SH-SY5Y (cell line): ENCODE results near the gene SCYGR4.

Experiments
- GATA2 ChIP-seq: IDR thresholded peaks from 2 replicates; pipeline ENCODE4 v1.6.1; 2011; ENCODE audit warnings: mild to moderate bottlenecking, low read depth, low read length
- GATA3 ChIP-seq: IDR thresholded peaks from 2 replicates; pipeline ENCODE4 v1.6.1; 2011; ENCODE audit warnings: low read depth, mild to moderate bottlenecking, low read length, moderate library complexity

DNA sequence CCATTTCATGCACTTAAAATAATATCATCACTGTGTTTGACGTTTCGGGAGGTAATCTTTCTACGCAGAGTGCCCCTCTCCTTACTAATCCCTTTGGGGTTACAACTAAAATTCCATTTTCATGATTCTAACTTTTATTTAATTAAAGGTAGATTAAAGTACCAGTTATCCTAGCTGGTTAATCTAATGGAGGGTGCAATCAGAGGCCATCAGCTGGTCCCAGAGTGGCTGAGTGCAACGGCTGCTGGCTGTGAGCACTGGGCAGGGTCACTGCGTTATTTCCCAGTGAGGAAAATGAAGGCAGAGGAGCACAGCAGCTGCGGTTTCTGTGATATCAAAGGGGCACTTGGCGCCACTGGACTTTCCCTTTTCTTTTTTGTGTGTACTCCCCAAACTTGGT, 12.1 kb downstream of the SCYGR4 start:
- no peak for TF ChIP-seq GATA3
- TF ChIP-seq GATA2: no peak
